Measurements from ENCODE around the gene DIPK1B.

Gene DIPK1B

DNA sequence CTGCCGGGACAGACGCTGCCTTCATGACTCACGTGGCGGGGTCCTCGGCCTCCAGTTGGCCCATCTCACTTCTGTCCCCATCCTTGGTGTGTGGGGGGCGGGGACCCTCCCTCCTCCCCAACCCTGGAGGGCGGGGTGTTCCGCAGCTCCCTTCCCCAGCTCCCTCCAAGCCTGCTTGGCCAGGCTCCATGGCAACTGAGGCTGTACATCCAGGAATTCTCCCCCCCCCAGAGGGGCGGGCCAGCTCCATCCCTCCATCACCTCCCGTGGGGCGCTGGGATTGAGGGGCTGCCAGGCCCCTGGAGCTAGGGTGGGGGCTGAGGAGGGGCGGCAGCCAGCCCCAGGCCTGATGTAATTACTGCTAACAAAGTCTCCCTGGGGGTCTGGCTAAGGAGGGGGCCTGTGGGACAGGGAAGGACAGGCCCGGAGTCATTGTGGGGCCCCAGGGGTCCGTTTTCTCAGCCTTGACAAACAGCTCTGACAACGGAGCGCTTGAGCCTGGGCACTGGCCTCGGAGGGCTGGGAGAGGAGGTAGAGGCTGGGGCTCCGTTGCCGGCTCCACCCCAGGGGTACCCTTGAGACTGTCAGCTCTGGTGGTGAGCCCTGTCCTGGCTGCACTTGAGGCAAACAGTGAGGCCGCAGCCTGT is 8.0 kb downstream of the DIPK1B start:
- DNase-seq (ENCODE audit: low read depth), result no peak

DNA sequence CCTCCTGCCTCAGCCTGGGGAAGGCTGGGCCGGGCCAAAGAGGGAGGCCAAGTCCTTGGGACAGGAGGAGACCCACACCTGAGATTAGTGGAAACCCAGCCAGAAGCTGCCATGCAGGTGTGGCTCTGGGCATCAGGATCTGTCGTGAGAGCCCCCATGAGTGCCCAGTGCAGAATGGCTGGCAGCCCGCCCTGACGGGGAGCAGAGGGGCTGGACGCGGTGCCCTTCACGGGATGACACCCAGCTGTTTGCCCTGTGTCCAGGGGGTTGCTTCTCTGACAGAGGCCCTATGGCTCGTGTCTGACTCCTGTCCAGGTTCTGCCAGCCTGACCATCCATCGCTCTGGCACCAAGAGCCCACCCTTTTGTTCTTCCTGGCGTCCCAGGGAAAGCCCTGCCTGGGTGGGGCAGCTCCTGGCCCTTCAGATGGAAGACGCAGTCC is 8.5 kb downstream of the DIPK1B start:
- DNase-seq (ENCODE audit: low read depth), result no peak

DNA sequence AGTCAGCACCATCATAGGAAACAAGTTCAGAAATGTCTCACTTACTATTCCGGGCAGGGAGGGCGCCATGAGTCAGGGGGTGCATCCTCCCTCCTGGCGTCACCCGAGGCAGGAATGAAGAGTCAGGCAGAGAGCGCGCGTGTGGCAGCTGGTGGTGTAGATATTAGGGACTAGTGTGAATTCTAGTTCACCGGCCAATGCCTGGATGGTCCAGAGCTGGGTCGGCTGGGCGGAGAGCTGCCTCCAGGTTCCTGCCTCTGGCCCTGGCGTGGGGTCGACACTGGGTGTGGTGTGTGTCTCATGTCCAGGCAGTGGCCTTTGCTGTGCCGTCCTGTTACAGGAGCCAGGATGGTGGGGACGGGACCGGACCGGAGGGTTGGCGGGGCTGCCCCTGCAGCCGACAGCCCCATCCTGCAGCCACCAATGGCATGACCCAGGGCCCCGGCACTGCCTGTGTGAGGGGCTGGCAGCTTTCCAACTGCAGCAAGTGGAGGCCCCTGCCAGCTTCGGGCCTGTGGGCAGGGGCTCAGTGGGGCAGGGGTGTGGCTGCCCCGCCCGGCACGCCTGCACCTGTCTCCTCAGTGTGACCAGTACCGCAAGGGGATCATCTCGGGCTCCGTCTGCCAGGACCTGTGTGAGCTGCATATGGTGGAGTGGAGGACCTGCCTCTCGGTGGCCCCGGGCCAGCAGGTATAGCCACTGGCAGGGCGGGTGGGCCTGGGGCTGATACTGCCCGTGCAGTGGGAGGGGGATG is 9.1 kb downstream of the DIPK1B start:
- no peak for DNase-seq (ENCODE audit: low read depth)

DNA sequence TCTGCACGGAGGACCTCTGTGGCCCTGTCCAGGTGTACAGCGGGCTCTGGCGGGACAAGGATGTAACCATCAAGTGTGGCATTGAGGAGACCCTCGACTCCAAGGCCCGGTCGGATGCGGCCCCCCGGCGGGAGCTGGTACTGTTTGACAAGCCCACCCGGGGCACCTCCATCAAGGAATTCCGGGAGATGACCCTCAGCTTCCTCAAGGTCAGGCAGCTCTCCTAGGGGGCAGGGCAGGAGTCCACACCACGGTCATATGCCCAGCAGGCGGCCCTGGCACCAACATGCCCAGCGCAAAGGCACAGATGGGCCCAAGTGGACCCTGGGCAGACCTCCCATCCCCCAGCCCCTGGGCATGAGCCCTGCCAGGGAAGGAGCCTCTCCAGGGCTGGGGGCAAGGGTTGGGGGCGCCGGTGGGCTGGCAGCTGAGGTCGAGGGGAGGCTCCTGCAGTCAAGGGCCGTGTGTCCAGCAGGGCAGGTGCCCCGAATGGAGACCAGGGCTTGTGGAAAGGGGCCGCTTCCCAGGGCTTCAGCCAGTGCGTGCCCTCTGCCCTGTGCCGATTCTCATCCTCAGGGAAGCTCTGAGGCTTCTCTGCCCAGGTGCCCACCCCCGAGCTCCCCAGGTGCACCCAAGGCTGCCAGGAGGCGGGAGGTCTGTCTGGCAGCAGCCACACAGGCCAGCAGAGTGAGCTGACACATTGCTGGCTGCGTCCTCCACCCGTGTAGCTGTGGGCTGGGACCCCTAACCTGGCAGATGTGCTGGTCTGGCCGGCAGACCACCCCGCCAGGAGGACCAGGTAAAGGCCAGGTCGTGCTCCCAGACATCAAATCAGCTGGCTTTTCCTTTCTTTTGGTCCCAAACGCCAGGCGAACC is 10.0 kb downstream of the DIPK1B start:
- no peak for DNase-seq (ENCODE audit: low read depth)

DNA sequence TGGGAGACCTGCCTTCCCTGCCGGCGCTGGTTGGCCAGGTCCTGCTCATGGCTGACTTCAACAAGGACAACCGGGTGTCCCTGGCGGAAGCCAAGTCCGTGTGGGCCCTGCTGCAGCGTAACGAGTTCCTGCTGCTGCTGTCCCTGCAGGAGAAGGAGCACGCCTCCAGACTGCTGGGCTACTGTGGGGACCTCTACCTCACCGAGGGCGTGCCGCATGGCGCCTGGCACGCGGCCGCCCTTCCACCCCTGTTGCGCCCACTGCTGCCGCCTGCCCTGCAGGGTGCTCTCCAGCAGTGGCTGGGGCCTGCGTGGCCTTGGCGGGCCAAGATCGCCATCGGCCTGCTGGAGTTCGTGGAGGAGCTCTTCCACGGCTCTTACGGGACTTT is 10.6 kb downstream of the DIPK1B start:
- DNase-seq (ENCODE audit: low read depth), result no peak

DNA sequence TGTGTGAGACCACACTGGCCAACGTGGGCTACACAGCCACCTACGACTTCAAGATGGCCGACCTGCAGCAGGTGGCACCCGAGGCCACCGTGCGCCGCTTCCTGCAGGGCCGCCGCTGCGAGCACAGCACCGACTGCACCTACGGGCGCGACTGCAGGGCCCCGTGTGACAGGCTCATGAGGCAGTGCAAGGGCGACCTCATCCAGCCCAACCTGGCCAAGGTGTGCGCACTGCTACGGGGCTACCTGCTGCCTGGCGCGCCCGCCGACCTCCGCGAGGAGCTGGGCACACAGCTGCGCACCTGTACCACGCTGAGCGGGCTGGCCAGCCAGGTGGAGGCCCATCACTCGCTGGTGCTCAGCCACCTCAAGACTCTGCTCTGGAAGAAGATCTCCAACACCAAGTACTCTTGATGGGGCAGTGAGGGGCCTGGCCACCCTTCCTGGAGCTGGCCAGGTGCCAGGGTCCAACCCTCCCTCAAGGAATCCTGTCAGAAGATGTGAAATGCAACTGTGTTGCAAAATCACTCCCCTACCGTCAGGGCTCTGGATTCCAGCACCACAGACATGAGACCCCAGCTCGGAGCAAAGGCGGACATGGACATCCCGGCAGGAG is 11.1 kb downstream of the DIPK1B start:
- no peak for DNase-seq (ENCODE audit: low read depth)

DNA sequence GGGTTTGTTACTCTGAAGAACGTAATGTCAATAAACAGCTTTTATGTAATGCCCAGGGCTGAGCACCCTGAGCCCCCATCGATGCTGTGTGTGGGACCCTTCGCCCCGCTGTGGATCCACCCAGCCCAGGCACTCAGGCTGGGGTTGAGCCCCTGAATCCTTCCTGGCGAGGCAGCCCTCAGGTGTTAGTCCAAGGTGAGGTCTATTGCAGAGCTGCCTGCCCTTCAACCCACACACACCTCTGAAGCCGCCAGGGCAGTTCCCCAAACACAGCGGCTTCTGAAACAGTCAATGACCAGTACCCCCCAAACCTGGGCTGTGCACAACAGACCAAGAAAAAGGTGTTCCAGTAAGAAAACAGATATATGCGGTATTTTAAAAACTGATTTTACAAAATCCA is 11.6 kb downstream of the DIPK1B start:
- no peak for DNase-seq (ENCODE audit: low read depth)

DNA sequence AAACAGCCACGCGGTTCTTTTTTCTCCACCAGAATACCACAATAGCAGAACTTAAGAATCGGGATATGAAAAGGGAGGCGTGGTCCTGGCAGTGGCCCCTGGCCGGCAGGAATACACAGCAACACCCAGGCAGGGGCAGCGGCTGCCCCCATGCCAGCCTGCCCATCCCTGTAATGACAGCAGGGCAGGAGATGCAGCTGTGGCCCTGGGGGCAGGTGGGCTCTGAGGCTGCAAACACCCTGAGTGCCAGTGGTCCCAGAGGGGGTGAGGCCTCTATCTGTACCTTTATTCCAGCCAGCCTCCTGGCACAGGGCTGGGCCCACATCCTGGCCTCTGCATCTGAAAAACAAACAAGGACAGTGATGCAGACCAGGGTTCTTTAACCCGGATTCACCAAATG is 12.4 kb downstream of the DIPK1B start:
- DNase-seq (ENCODE audit: low read depth), result no peak

DNA sequence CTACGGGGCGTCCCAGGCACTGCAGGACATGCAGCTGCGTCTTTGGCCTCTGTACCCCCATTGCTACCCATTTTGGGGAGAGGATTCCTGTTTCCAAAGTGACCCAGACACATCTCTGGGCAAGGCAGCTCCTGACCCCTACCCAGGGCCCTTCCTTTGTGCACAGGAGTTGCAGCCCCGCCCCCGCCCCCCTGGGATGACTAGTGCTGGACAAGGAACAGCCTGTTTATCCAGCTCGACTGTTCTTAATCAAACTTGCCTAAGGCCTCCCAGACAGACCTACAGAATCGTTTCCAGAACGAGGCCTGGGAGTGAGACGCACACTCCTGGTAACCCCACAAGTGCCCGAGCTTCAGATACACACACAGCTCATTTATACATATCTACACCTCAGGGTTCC is 13.2 kb downstream of the DIPK1B start:
- no peak for DNase-seq (ENCODE audit: low read depth)

DNA sequence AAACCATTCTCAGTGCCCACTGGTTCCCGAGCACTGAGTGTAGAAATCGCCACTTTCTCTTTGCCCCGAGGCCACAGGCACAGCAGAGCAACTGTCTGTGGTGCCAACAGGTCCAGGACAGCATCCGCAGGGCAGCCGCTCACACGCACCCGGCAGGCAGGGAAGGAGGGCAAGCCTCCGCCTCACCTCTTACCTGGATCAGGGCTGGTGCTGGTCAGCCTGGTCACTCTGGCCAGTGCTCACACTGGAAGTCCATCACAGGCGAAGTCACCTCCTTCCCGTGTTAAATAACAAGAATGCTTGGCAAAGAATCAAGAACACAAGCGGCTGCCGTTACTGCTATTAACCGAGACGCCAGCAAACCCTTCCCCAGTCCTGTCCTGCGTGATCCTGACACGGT is 13.7 kb downstream of the DIPK1B start:
- no peak for DNase-seq (ENCODE audit: low read depth)

DNA sequence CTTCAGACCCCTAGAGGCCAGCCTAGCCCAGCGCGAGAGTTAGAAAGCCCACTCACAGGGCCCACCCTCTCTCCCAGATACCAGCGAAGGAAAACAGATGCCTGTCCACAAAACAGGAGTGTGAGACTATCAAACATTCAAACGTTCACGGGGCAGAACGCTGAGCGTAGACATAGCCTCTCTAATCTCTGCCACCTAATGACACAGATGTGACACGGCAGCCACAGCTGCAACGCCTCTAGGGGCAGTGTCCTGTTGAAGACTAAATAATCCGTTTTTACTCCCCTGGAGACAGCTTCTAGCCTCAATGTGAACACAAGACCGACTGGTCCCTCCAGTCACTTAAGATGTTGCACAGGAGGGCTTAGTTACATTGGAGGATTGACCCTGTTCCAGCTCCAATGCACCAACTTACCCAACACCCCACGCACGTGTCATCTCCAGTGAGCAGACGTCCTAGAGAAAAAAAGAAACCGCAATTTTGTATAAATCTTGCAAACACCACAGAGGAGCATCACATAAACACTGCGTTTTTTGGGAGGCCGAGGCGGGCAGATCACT is 14.3 kb downstream of the DIPK1B start:
- no peak for DNase-seq (ENCODE audit: low read depth)

DNA sequence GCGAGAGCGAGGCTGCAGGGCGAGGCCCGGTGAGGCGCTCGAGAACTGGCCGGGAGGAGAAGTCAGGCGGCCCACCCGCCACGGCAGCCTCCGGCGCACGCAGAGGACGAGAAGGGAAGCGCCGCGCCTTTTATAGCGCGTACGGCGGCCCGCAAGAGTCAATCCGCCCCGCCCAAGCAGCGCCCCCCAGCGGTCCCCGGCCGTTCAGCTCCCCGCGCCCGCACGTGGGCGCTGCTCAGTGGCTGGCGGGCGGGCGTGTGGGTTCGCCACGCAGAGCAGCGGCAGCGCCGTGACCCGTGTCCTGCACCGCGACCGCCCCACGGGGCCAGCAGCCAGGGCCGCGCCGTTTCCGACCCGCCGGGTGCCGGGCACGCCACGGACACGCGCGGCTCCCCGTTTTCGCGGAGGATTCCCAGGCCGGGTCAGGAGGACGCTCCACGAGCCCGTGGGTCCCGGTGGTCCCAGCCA is 15.7 kb downstream of the DIPK1B start:
- peak; percentile 68 for DNase-seq (ENCODE audit: low read depth)

DNA sequence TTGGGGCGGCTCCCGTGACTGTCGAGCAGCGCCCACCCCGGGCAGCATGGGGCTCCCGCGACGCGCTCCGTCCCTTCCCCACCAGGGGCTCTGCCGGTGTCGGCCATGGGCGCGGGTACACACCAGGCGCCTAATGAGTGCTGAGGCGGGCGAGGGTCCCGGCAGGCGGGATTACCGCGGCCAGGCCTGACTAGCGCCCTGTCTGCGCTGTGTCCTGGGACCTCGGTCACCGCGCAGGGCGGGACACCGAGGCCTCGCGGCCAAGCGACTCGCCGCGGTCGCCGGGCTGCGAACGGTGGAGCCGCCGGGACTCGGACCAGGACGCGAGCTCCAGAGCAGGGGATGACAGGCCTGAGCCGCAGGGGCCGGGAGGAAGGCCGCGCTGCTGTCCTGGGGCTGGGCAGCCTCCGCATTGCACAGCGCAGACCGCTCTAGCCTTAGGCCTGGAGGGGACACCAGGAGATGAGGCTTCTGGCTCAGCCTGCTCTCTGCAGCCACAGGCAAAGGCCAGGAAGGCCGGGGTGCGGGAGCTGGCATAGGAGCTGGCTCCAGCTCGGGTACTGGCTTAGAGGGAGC is 16.3 kb downstream of the DIPK1B start:
- DNase-seq (ENCODE audit: low read depth), result no peak

DNA sequence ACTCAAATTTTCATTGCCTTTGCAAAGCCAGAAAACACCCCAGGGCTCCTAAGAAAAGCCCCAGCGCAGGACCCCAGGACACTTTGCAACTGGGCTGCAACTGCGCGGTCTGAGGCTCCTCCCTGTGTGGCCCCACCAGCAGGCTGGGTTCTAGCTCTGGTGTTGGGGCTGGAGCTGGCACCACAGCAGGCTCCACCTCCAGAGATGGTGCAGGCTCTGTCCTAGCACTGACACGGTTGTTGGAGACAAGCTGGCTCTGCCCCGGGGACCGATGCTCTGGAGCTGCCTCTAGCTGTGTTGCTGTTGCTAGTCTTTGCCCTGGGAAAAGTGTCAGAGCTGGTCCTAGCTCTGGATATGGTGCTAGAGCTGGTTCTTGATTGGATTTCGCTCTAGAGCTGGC is 16.8 kb downstream of the DIPK1B start:
- DNase-seq (ENCODE audit: low read depth), result no peak

DNA sequence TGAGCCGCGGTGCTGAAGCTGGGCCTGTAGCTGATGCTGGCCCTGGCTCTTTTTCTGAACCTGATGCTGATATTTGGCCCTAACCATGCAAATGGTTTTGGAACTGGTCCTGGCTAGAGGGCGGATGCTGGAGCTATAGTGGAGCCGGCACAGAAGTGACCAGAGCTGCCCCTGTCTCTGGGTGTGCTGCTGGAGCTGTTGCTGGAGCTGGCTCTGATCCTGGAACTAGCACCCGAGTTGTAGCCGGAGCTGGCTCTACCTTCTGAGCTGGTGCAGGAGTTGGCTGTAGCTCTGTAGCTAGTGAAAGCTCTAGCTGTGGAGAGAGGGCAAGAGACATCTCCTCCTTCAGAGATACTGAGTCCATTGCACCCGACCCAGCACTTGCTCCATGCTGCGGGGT is 17.6 kb downstream of the DIPK1B start:
- DNase-seq (ENCODE audit: low read depth), result no peak

DNA sequence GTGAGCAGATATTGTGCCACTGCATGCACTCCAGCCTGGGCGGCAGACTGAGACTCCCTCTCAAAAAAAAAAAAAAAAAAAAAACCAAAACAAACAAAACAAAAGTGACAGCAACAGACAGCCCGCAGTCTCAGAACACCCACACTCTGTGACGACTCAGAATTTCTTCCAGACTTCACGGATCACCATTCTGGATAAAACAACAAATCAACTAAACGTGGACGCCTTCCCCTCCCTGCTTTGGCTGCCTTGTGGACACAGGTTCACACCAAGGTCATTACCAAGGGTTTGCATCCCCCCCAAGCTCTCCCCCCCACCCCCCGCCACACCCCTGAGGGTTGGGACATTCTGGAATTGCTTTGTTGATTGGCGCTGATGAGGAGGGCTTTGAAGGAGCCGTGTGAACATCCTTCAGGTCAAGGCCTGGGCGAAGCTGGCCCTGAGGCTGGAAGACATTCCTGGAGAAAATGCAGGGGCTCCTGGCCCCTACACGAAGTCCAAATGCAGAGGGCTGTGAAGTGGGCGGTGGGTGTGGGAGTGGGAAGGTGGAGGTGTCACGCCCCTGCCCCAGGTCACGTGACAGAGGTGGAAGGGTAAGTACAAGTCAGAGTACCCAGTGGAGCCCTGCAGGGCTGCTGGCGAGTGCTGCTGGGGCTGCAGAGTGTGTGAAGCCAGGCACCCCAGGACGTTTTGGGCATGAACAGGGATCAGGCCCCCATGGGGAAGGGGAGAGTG is 20.2 kb downstream of the DIPK1B start:
- DNase-seq (ENCODE audit: low read depth), result no peak

DNA sequence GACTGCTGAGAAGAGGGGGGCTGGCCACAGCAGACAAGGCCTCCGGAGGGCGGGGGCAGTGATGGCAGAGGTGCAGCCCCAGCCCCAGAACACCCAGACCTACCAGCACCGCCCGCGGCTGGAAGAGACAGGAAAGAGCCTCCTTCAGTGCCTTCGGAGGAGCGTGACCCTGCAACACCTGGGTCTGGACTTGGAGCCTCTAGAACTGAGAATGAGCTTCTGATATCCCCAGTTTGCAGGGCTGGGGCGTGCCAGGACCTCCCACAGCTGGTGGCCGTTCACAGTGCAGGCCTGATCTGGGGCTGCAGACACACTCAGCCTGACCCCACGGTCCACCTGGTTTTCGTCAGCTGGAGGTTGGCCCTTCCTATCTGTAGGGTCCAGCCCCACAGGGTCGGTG is 21.2 kb downstream of the DIPK1B start:
- no peak for DNase-seq (ENCODE audit: low read depth)

DNA sequence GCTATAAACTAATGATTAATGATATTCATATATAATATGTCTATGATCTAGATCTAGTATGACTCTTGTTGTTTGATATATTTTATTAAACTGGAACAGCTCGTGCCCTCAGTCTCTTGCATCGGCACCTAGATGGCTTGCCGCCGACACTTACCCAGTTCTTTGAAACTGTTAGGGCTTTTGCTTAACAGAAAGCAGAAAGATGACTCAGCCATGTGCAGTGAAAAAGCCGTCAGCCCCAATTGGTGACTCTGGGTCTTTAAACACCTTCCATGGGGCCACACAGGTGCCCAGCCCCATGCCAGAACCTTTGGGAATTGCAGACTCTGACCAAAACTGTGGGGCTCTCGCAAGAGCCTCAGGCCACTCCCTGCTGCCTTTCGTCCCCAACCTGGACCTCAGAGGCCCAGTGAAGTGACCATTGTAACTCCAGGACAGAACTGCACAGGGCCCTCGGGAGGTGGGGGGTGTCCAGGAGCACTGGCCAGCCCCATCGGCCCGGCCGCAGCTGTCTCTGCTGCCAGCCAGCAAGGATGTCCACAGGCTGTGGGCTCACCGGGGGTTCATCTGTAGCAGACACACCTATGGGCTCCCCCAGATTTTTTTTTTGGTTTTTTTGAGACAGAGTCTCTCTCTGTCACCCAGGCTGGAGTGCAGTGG is 22.6 kb downstream of the DIPK1B start:
- DNase-seq (ENCODE audit: low read depth), result no peak

DNA sequence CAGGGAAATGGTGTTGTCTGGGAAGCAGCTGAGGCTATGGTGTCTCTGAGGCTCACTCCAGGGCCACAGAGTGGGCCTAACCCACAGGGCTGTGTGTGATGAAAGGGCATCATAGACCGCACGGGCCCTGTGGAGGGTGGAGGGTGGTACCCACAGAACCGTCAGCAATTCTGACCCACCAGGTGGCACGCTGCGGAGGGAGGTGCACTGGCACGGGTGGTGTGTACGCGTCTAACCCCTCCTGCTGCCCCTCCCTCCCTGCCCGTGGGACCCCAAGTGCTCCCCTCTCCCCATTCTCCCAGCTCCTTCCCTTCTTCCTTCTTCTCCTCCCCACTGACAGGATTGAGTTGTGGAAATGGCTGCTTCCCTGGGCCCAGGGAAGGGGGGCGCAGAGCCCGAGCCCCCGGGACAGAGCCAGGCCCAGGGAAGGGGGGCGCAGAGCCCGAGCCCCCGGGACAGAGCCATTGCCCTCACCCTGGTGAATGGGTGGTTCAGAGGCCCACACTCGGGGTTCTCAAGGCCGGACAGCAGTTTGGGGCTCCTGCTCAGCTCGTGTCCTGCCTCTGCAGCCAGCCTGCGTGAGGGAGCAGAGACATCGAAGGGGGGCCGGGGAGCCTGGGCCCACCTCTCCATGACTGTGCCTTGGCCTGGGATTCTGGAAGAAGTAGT is 23.6 kb downstream of the DIPK1B start:
- no peak for DNase-seq (ENCODE audit: low read depth)

DNA sequence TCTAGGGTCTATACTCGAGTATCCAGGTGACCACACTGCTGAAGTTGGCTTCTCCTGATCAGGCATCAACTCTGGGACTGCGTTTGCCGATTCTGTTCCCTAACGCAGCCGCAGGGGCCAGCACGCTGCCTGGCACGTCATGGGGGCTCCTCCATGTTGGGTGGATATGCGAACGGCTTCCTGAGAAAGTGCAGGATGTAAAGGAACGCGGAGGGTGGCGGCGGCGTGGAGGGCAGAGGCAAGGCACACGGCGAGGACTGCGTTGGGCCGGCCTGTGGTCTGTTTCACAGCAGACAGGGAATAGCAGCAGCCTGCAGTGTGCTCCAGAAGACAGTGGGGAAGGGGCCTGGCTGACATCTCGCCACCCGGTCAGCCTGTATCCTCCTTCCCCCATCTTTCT is 26.6 kb downstream of the DIPK1B start:
- no peak for DNase-seq (ENCODE audit: low read depth)

Data from stromal cell of bone marrow (primary cell).